H1 (cell line): Measurements from ENCODE around the gene DENND5B. TPM values are rescaled to one million over a fixed set of nuclear protein-coding genes. Genes with fewer than 3 reads are reported as not detected.

Source experiments
- CTCF ChIA-PET: fragments of 300-600 bp; sonication (Branson Sonifier 250); formaldehyde crosslinking; loops from one replicate; lab custom pipeline; 2021; ENCODE audit not compliant: partially characterized antibody; lab: Charles Lee
- POLR2A ChIA-PET: fragments of 300-600 bp; sonication (Branson Sonifier 250); formaldehyde crosslinking; loops from one replicate; lab custom pipeline; 2021; ENCODE audit warnings: inconsistent platforms; ENCODE audit not compliant: partially characterized antibody; lab: Charles Lee
- DNase-seq, 2 experiments: peaks; one replicate each; pipeline versions ENCODE4 v3.0.0 to v3.0.0-alpha.2; 2010 to 2022; ENCODE audit warnings: low spot score in 2 of 2, low read depth in 1 of 2, mixed read lengths in 1 of 2
- FAIRE-seq: peaks from 2 replicates; lab custom pipeline; 2011; peaks lifted over from hg19 to GRCh38; lab: Jason Lieb, UNC
- H2AFZ ChIP-seq: 2 replicates; pipeline ENCODE4 v1.8.1; 2012; ENCODE audit warnings: low read length, inconsistent platforms
- H2AK5ac ChIP-seq: 2 replicates; pipeline ENCODE4 v1.6.1; 2013; ENCODE audit warnings: low read depth, low read length
- H2BK120ac ChIP-seq: replicated peaks from 2 replicates; pipeline ENCODE3; 2013; ENCODE audit warnings: low read depth, low read length, inconsistent platforms
- H2BK12ac ChIP-seq: 2 replicates; pipeline ENCODE4 v1.6.1; 2013; ENCODE audit warnings: low read depth, low read length
- H2BK15ac ChIP-seq: 2 replicates; pipeline ENCODE4 v1.6.1; 2013; ENCODE audit warnings: low read length
- H2BK20ac ChIP-seq: 2 replicates; pipeline ENCODE4 v1.6.1; 2013; ENCODE audit warnings: low read length
- H2BK5ac ChIP-seq: 2 replicates; pipeline ENCODE4 v1.6.1; 2013; ENCODE audit warnings: low read depth, low read length
- H3K14ac ChIP-seq: 2 replicates; pipeline ENCODE4 v1.6.1; 2013; ENCODE audit warnings: inconsistent platforms; ENCODE audit not compliant: insufficient read length
- H3K18ac ChIP-seq: 2 replicates; pipeline ENCODE4 v1.6.1; 2013; ENCODE audit warnings: low read length; ENCODE audit errors: extremely low read depth
- H3K23ac ChIP-seq: 2 replicates; pipeline ENCODE4 v1.6.1; 2013; ENCODE audit warnings: inconsistent platforms; ENCODE audit not compliant: insufficient read length
- H3K23me2 ChIP-seq: 2 replicates; pipeline ENCODE4 v1.6.1; 2013; ENCODE audit warnings: low read depth, low read length
- H3K27ac ChIP-seq: 2 replicates; pipeline ENCODE4 v1.6.1; 2011; ENCODE audit warnings: low read depth, low read length, inconsistent platforms
- H3K27me3 ChIP-seq, 4 experiments: replicated peaks in 1 of 4; 1 replicate in 1 of 4; 2 replicates in 3 of 4; pipeline versions ENCODE4 v1.6.1 to v1.8.1; 2011 to 2013; ENCODE audit warnings: low read length in 3 of 4, mild to moderate bottlenecking in 3 of 4, inconsistent platforms in 2 of 4, mixed read lengths in 2 of 4, moderate library complexity in 1 of 4; ENCODE audit not compliant: control insufficient read depth in 3 of 4, insufficient read depth in 3 of 4; ENCODE audit errors: extremely low read depth in 1 of 4
- H3K36me3 ChIP-seq, 4 experiments: 2 replicates each; pipeline versions ENCODE4 v1.6.1 to v1.8.1; 2011 to 2013; ENCODE audit warnings: mild to moderate bottlenecking in 4 of 4, low read length in 3 of 4, moderate library complexity in 2 of 4, control low read depth in 1 of 4, inconsistent platforms in 1 of 4; ENCODE audit not compliant: insufficient read depth in 4 of 4, control insufficient read depth in 2 of 4
- H3K4ac ChIP-seq: replicated peaks from 2 replicates; pipeline ENCODE3; 2013; ENCODE audit warnings: low read length, low read depth, mixed read lengths, inconsistent platforms; ENCODE audit not compliant: insufficient read length
- H3K4me1 ChIP-seq, 4 experiments: replicated peaks in 1 of 4; 1 replicate in 1 of 4; 2 replicates in 3 of 4; pipeline versions ENCODE4 v1.6.1 to v1.8.1; 2011 to 2013; ENCODE audit warnings: low read length in 3 of 4, inconsistent platforms in 2 of 4, mixed read lengths in 1 of 4; ENCODE audit not compliant: insufficient read depth in 4 of 4, control insufficient read depth in 3 of 4
- H3K4me2 ChIP-seq, 2 experiments: 2 replicates each; pipeline versions ENCODE4 v1.6.1 to v1.8.1; 2011 to 2013; ENCODE audit warnings: low read depth in 2 of 2, low read length in 2 of 2, control low read depth in 1 of 2, inconsistent platforms in 1 of 2, mild to moderate bottlenecking in 1 of 2; ENCODE audit not compliant: insufficient read depth in 1 of 2
- H3K4me3 ChIP-seq, 4 experiments: fragments of 200-600, 300-600 bp in 1 of 4; sonication (generic), shearing (Covaris generic), sonication (Bioruptor Twin) in 1 of 4; 2 replicates each; pipeline versions ENCODE4 v1.5.1 to v1.8.1; 2011 to 2016; ENCODE audit warnings: low read length in 4 of 4, low read depth in 3 of 4, control low read depth in 2 of 4, inconsistent platforms in 2 of 4, mild to moderate bottlenecking in 2 of 4, mixed read lengths in 1 of 4, moderate library complexity in 1 of 4; ENCODE audit not compliant: insufficient read depth in 2 of 4; ENCODE audit errors: extremely low read depth in 1 of 4
- H3K56ac ChIP-seq: replicated peaks from 2 replicates; pipeline ENCODE3; 2013; ENCODE audit warnings: low read depth, mild to moderate bottlenecking, mixed read lengths, low read length, inconsistent platforms; ENCODE audit not compliant: insufficient read length
- H3K79me1 ChIP-seq: 2 replicates; pipeline ENCODE4 v1.6.1; 2013; ENCODE audit warnings: low read depth, low read length, control low read depth
- H3K79me2 ChIP-seq, 2 experiments: 2 replicates each; pipeline versions ENCODE4 v1.6.1 to v1.8.1; 2012 to 2013; ENCODE audit warnings: low read length in 2 of 2, mild to moderate bottlenecking in 2 of 2, inconsistent platforms in 1 of 2; ENCODE audit not compliant: insufficient read depth in 2 of 2, control insufficient read depth in 1 of 2
- H3K9ac ChIP-seq, 4 experiments: replicated peaks in 1 of 4; 1 replicate in 1 of 4; 2 replicates in 3 of 4; pipeline versions ENCODE4 v1.6.1 to v1.8.1; 2011 to 2013; ENCODE audit warnings: low read depth in 3 of 4, low read length in 3 of 4, control low read depth in 2 of 4, mild to moderate bottlenecking in 2 of 4, moderate library complexity in 2 of 4, inconsistent platforms in 1 of 4; ENCODE audit errors: extremely low read depth in 1 of 4
- H3K9me3 ChIP-seq, 2 experiments: 2 replicates each; pipeline versions ENCODE4 v1.6.1 to v1.8.1; 2012 to 2013; ENCODE audit warnings: mild to moderate bottlenecking in 2 of 2, moderate library complexity in 2 of 2, control low read depth in 1 of 2, inconsistent platforms in 1 of 2, low read depth in 1 of 2, low read length in 1 of 2, mixed read lengths in 1 of 2; ENCODE audit not compliant: insufficient read depth in 2 of 2
- H4K20me1 ChIP-seq, 2 experiments: replicated peaks in 1 of 2; 2 replicates each; pipeline versions ENCODE3 to v1.8.1; 2011 to 2013; ENCODE audit warnings: inconsistent platforms in 2 of 2, low read length in 2 of 2, mild to moderate bottlenecking in 1 of 2; ENCODE audit not compliant: insufficient read depth in 2 of 2, control insufficient read depth in 1 of 2
- H4K5ac ChIP-seq: 2 replicates; pipeline ENCODE4 v1.6.1; 2013; ENCODE audit warnings: low read length, low read depth, mixed read lengths, inconsistent platforms; ENCODE audit not compliant: insufficient read length
- H4K8ac ChIP-seq: 2 replicates; pipeline ENCODE4 v1.8.0; 2013; ENCODE audit warnings: mild to moderate bottlenecking, moderate library complexity, low read length, inconsistent platforms; ENCODE audit not compliant: insufficient read depth; ENCODE audit errors: extremely low read depth
- H4K91ac ChIP-seq: replicated peaks from 2 replicates; pipeline ENCODE3; 2013; ENCODE audit warnings: low read length, mixed read lengths, inconsistent platforms; ENCODE audit not compliant: insufficient read length
- HDAC6 ChIP-seq: IDR thresholded peaks from one replicate; pipeline ENCODE4 v1.7.1; 2012; ENCODE audit warnings: low read depth, mild to moderate bottlenecking, inconsistent platforms, low read length, moderate library complexity
- JUND ChIP-seq: IDR thresholded peaks from 2 replicates; pipeline ENCODE4 v1.6.1; 2011; ENCODE audit warnings: mild to moderate bottlenecking, improper control_type of control experiment, low read length
- MAFK ChIP-seq: IDR thresholded peaks from 2 replicates; pipeline ENCODE4 v1.6.1; 2012; ENCODE audit warnings: low read depth, mild to moderate bottlenecking, improper control_type of control experiment, low read length
- NANOG ChIP-seq: IDR thresholded peaks from 2 replicates; pipeline ENCODE4 v1.6.1; 2011; ENCODE audit warnings: low read length, low read depth, mild to moderate bottlenecking, inconsistent platforms; ENCODE audit not compliant: insufficient read depth, poor library complexity, severe bottlenecking
- PHF8 ChIP-seq: fragments of 200-600 bp; sonication (generic); conservative IDR thresholded peaks from 2 replicates; pipeline ENCODE4 v1.7.1; 2012; ENCODE audit warnings: low read depth, mild to moderate bottlenecking, inconsistent platforms, low read length, moderate library complexity
- RXRA ChIP-seq: IDR thresholded peaks from 2 replicates; pipeline ENCODE4 v1.6.1; 2011; ENCODE audit warnings: low read depth, mild to moderate bottlenecking, low read length, moderate library complexity; ENCODE audit not compliant: insufficient read depth
- SIRT6 ChIP-seq: IDR thresholded peaks from one replicate; pipeline ENCODE4 v1.7.1; 2012; ENCODE audit warnings: low read length, inconsistent platforms
- SRF ChIP-seq: IDR thresholded peaks from 2 replicates; pipeline ENCODE4 v1.6.1; 2011; ENCODE audit warnings: mild to moderate bottlenecking, low read depth, low read length, moderate library complexity
- WGBS, 2 experiments: shearing (Covaris generic) in 1 of 2; methylation state at CpG; one replicate each; pipeline versions ENCODE4 v1.1.6 to v1.1.7; 2013 to 2015; ENCODE audit warnings: low lambda C conversion rate in 2 of 2, mixed read lengths in 2 of 2, inconsistent platforms in 1 of 2, low coverage in 1 of 2, missing lambda C conversion rate in 1 of 2; ENCODE audit not compliant: insufficient replicate concordance in 2 of 2, insufficient coverage in 1 of 2, insufficient read length in 1 of 2; ENCODE audit errors: extremely low coverage in 1 of 2, missing lambda C conversion rate in 1 of 2; 5-methylcytosine and 5-hydroxymethylcytosine counted together
- polyA plus RNA-seq, 7 experiments: library from polyadenylated mRNA; depleted of rRNA in 3 of 7; stranded (reverse) in 5 of 7; unstranded in 2 of 7; fragments of >200 nt in 5 of 7; fragments of 200-250 nt in 2 of 7; gene quantifications; 1 replicate in 5 of 7; 2 replicates in 1 of 7; 4 replicates in 1 of 7; pipeline versions ENCODE4 v1.2.1 to v1.2.3, GENCODE V29; 2011 to 2013; ENCODE audit warnings: missing spikeins in 2 of 7, mixed read lengths in 2 of 7
- total RNA-seq: library from RNA; stranded (reverse); fragmentation: NEBNext Ultra II Directional; extraction: Animal tissue kit (Norgen Biotek cat#: 25700); gene quantifications from 2 replicates; pipeline ENCODE4 v1.2.1, GENCODE V29; 2021
- TF ChIP-seq, protein P1 (sequence below): IDR thresholded peaks from 2 replicates; pipeline ENCODE4 v1.6.1; 2012; ENCODE audit warnings: inconsistent platforms
- TF ChIP-seq, protein P2 (sequence below): IDR thresholded peaks from 2 replicates; pipeline ENCODE4 v1.6.1; 2011; ENCODE audit warnings: low read length, improper control_type of control experiment

The DENND5B gene
- total and polyA plus RNA-seq, 2 of the 8 experiments (the other 6 are each of a cell fraction or from before 2014, with no cell fraction given) = 13.4 to 20.2 TPM

DNA sequence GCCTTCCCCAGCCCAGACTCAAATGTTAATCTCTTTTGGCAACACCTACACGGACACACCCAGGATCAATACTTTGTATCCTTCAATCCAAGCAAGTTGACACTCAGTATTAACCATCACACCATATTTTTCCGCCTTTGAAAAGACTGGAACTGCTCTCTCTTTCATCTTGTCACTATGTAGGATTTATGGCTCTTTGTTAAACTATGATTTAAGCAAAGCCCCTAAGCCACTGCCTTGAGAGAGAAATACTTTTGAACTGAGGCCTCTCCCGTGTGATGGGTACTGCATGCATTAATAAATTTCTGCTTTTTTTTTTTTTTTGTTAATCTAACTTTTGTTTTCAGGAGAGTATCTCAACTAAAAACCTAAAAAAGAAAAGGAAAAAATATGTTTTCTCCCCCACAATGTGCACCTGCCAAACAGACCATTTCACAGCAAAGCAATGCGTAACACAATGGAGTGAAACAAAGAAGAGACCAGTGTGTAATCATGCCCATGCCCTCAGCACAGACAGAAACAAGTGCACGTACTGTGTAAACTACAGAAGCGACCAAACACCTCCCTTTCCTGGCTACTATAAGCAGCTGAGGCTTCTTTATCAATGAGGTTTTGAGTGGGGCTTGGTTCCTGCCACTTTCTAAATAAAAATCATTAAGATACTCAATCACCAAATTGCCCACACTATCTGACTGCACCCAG lies 40.2 kb upstream of the DENND5B start:
- ChIA-PET CTCF (interaction anchor here (0.6 to 1.3 kb wide), 3 partner anchors 33 to 220 kb away, joined by 3 to 4 read pairs (median 3); no protein-coding TSS in a partner anchor), POLR2A (interaction anchor here (0.6 to 0.9 kb wide), 2 partner anchors 34 to 1157 kb away, joined by 3 read pairs; no protein-coding TSS in a partner anchor)
- H3K36me3 ChIP-seq = no peaks in the 10 kb centered on the region
- H3K23ac ChIP-seq = no peak overlapping the region
- no peak overlapping the region for H3K4me2 ChIP-seq
- no peak for DNase-seq
- H3K14ac ChIP-seq = no peak overlapping the region
- no peak overlapping the region for H2AFZ ChIP-seq
- 92% methylated on average over 6 of the region's 6 CpGs; no CpG with 5 or more reads in 1 of the 2 experiments for WGBS, 2 experiments
- no peak for FAIRE-seq
- H4K8ac ChIP-seq = no peak overlapping the region
- no peak overlapping the region for H4K91ac ChIP-seq
- H3K23me2 ChIP-seq = no peaks in the 10 kb centered on the region
- no peaks in the 10 kb centered on the region for H3K4me1 ChIP-seq
- H2BK20ac ChIP-seq = no peak overlapping the region
- H3K9me3 ChIP-seq = no peaks in the 10 kb centered on the region
- no peak overlapping the region for H3K9ac ChIP-seq
- H3K79me2 ChIP-seq = no peaks in the 10 kb centered on the region
- H2BK120ac ChIP-seq = no peak overlapping the region
- no peak overlapping the region for H3K56ac ChIP-seq
- H2BK5ac ChIP-seq = no peak overlapping the region
- no peak overlapping the region for H3K4ac ChIP-seq
- H4K5ac ChIP-seq = no peak overlapping the region
- H2BK12ac ChIP-seq = no peak overlapping the region
- H3K79me1 ChIP-seq = no peaks in the 10 kb centered on the region
- H3K27me3 ChIP-seq = no peaks in the 10 kb centered on the region
- H3K27ac ChIP-seq = no peak overlapping the region
- no peak overlapping the region for H3K4me3 ChIP-seq
- no peaks in the 10 kb centered on the region for H4K20me1 ChIP-seq
- no peak overlapping the region for H3K18ac ChIP-seq
- no peak overlapping the region for H2AK5ac ChIP-seq
- H2BK15ac ChIP-seq = no peak overlapping the region
- no peak for TF ChIP-seq JUND
- no peak for TF ChIP-seq MAFK
- no peak for TF ChIP-seq SIRT6
- TF ChIP-seq HDAC6 = no peak
- TF ChIP-seq RXRA = no peak
- TF ChIP-seq, protein P1, sequence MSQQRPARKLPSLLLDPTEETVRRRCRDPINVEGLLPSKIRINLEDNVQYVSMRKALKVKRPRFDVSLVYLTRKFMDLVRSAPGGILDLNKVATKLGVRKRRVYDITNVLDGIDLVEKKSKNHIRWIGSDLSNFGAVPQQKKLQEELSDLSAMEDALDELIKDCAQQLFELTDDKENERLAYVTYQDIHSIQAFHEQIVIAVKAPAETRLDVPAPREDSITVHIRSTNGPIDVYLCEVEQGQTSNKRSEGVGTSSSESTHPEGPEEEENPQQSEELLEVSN = no peak
- no peak for TF ChIP-seq NANOG
- TF ChIP-seq, protein P2, sequence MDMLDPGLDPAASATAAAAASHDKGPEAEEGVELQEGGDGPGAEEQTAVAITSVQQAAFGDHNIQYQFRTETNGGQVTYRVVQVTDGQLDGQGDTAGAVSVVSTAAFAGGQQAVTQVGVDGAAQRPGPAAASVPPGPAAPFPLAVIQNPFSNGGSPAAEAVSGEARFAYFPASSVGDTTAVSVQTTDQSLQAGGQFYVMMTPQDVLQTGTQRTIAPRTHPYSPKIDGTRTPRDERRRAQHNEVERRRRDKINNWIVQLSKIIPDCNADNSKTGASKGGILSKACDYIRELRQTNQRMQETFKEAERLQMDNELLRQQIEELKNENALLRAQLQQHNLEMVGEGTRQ = no peak
- no peak for TF ChIP-seq PHF8
- no peak for TF ChIP-seq SRF
